Fibroblast of pulmonary artery (primary cell): Measurements from ENCODE around the gene BACH2.

Experiments
- DNase-seq: peaks from one replicate; pipeline ENCODE4 v3.0.0-alpha.2; 2010; ENCODE audit warnings: low read depth
- H3K4me3 ChIP-seq: replicated peaks from 2 replicates; pipeline ENCODE4 v1.5.1; 2011; ENCODE audit warnings: low read depth, mild to moderate bottlenecking, control low read depth, low read length, moderate library complexity
- TF ChIP-seq, protein P1 (sequence below): IDR thresholded peaks from 2 replicates; pipeline ENCODE4 v1.5.1; 2011; ENCODE audit warnings: mild to moderate bottlenecking, control low read depth, low read length, inconsistent platforms; ENCODE audit errors: missing control alignments

BACH2 gene

GRCh38 chr6:90090866-90091265 lies 205.8 kb downstream of the BACH2 start:
- DNase-seq, result no peak
- TF ChIP-seq, protein P1, sequence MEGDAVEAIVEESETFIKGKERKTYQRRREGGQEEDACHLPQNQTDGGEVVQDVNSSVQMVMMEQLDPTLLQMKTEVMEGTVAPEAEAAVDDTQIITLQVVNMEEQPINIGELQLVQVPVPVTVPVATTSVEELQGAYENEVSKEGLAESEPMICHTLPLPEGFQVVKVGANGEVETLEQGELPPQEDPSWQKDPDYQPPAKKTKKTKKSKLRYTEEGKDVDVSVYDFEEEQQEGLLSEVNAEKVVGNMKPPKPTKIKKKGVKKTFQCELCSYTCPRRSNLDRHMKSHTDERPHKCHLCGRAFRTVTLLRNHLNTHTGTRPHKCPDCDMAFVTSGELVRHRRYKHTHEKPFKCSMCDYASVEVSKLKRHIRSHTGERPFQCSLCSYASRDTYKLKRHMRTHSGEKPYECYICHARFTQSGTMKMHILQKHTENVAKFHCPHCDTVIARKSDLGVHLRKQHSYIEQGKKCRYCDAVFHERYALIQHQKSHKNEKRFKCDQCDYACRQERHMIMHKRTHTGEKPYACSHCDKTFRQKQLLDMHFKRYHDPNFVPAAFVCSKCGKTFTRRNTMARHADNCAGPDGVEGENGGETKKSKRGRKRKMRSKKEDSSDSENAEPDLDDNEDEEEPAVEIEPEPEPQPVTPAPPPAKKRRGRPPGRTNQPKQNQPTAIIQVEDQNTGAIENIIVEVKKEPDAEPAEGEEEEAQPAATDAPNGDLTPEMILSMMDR, result no peak
- no peak overlapping the region for H3K4me3 ChIP-seq

DNA sequence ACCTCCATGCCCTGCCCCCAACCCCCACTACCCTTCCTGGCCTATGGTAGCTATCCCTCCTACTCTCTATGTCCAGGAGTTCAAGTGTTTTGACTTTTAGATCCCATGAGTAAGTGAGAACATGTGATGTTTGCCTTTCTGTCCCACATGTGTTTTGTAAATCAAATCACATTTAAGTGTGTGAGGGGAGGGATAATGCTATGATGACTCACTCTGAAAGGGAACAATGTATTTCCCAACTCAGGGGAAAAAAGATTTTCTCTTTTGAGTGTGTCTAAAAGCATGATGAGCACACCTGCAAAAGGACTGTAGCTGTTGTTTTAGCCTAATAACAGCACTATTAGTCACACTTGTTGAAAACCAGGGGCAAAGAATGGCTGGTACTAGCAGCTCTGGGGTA lies 208.6 kb downstream of the BACH2 start:
- H3K4me3 ChIP-seq, result no peak overlapping the region
- TF ChIP-seq, protein P1, result no peak
- peak; percentile 84 for DNase-seq

DNA sequence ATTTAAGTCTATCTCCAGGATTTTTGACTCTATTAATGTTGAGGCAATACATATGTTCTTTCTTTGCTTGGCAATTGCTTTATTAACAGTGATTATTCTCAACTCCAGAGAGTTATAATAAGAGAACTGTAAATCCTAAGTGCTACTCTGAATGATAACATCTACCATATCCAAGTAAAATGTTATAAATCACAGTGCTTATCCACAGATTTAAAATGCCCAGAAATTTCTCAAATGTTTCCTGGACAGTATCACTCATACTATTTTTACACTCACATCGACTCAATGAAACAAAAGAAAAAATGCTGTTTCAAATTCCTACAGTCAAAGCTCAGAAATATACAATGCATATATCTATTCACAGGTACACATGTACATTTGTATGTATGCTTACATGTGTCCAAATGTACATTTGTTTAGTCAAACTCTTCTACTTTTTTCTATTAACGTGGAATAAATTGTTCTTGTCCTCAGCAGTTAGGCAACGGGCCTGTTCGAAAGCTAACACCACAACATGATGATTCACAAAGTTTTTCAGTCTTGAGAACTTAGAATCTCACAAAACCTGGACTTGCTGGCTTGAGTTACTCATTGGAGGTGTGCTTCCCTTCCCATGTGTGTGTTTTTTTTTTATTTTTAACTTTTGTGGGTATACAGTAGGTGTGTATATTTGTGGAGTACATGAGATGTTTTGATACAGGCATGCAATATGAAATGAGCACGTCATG lies 209.4 kb downstream of the BACH2 start:
- peak; percentile 56 for DNase-seq
- TF ChIP-seq, protein P1, result no peak
- H3K4me3 ChIP-seq, result no peak overlapping the region

GRCh38 chr6:90086517-90086916 lies 210.1 kb downstream of the BACH2 start:
- DNase-seq, result no peak
- no peak overlapping the region for H3K4me3 ChIP-seq
- TF ChIP-seq, protein P1, result no peak

GRCh38 chr6:90083891-90084290 lies 212.8 kb downstream of the BACH2 start:
- H3K4me3 ChIP-seq, result no peak overlapping the region
- no peak for DNase-seq

GRCh38 chr6:90082847-90083246 lies 213.8 kb downstream of the BACH2 start:
- DNase-seq, result no peak
- no peak overlapping the region for H3K4me3 ChIP-seq
- TF ChIP-seq, protein P1, result no peak

More at GRCh38 chr6:90083891-90084290, 212.8 kb downstream of the BACH2 start:
- TF ChIP-seq, protein P1, result no peak
